SK-N-MC (cell line): Measurements from ENCODE around the gene JUP.

Experiments
- DNase-seq: peaks from one replicate; pipeline ENCODE4 v3.0.0-alpha.2; 2011; ENCODE audit warnings: low read depth, low spot score
- H3K27ac ChIP-seq: fragments of 200-600 bp; sonication (generic); 2 replicates; pipeline ENCODE4 v1.5.1; 2016; ENCODE audit warnings: mixed run types
- H3K36me3 ChIP-seq: fragments of 200-600 bp; sonication (generic); 2 replicates; pipeline ENCODE4 v1.6.1; 2017; ENCODE audit warnings: antibody characterized with exemption, low read length, mixed read lengths; ENCODE audit not compliant: insufficient read depth
- H3K4me3 ChIP-seq: fragments of 200-600 bp; sonication (generic); 2 replicates; pipeline ENCODE4 v1.5.1; 2016
- H3K9ac ChIP-seq: fragments of 200-600 bp; sonication (generic); 2 replicates; pipeline ENCODE4 v1.8.0; 2017; ENCODE audit warnings: mixed run types, mixed read lengths; ENCODE audit not compliant: insufficient read length
- H3K9me3 ChIP-seq: fragments of 200-600 bp; sonication (generic); 2 replicates; pipeline ENCODE4 v1.6.1; 2017; ENCODE audit warnings: low read depth, mild to moderate bottlenecking, antibody characterized with exemption, low read length, moderate library complexity, mixed read lengths
- EZH2 ChIP-seq: fragments of 200-600 bp; sonication (generic); IDR thresholded peaks from one replicate; pipeline ENCODE4 v1.6.1; 2017; ENCODE audit warnings: antibody characterized with exemption
- FOXP2 ChIP-seq: optimal IDR thresholded peaks from 2 replicates; pipeline ENCODE3; 2011; ENCODE audit warnings: mild to moderate bottlenecking, moderate library complexity; ENCODE audit not compliant: insufficient read depth; ENCODE audit errors: extremely low read length, control extremely low read depth
- POLR2AphosphoS5 ChIP-seq: IDR thresholded peaks from 2 replicates; pipeline ENCODE4 v1.6.1; 2012; ENCODE audit warnings: mild to moderate bottlenecking, low read depth, low read length, borderline replicate concordance

Gene JUP

GRCh38 chr17:41800601-41801373 lies 14.3 kb upstream of the JUP start:
- TF ChIP-seq POLR2AphosphoS5 (no peak), EZH2 (no peak), FOXP2 (no peak)
- Histone ChIP-seq H3K9me3 (no peaks in the 10 kb centered on the region), H3K9ac (no peak overlapping the region), H3K4me3 (no peak overlapping the region), H3K36me3 (no peaks in the 10 kb centered on the region), H3K27ac (no peak overlapping the region)
- no peak for DNase-seq

GRCh38 chr17:41799366-41799765 lies 12.9 kb upstream of the JUP start:
- Histone ChIP-seq H3K27ac (no peak overlapping the region), H3K9me3 (no peaks in the 10 kb centered on the region), H3K9ac (no peak overlapping the region), H3K4me3 (no peak overlapping the region), H3K36me3 (no peaks in the 10 kb centered on the region)
- TF ChIP-seq EZH2 (no peak), POLR2AphosphoS5 (no peak), FOXP2 (no peak)
- no peak for DNase-seq

GRCh38 chr17:41797377-41797776 lies 10.9 kb upstream of the JUP start:
- H3K4me3 ChIP-seq: no peak overlapping the region
- H3K9me3 ChIP-seq: no peaks in the 10 kb centered on the region
- TF ChIP-seq FOXP2 (no peak), EZH2 (no peak), POLR2AphosphoS5 (no peak)
- no peak overlapping the region for H3K27ac ChIP-seq
- no peak for DNase-seq
- H3K36me3 ChIP-seq: no peaks in the 10 kb centered on the region
- H3K9ac ChIP-seq: no peak overlapping the region

- H3K27ac ChIP-seq: no peak overlapping the region; the same call in 1 of the 2 replicates
- DNase-seq: no peak
- H3K4me3 ChIP-seq: no peak overlapping the region
- no peaks in the 10 kb centered on the region for H3K36me3 ChIP-seq
- TF ChIP-seq EZH2 (no peak), POLR2AphosphoS5 (no peak), FOXP2 (no peak)
- H3K9me3 ChIP-seq: no peaks in the 10 kb centered on the region
- H3K9ac ChIP-seq: no peak overlapping the region
Observed at GRCh38 chr17:41796121-41796895, 9.8 kb upstream of the JUP start.

- H3K27ac ChIP-seq: no peak overlapping the region
- H3K4me3 ChIP-seq: no peak overlapping the region
Observed at GRCh38 chr17:41794540-41794975, 8.0 kb upstream of the JUP start.

GRCh38 chr17:41793784-41794539 lies 7.5 kb upstream of the JUP start:
- H3K27ac ChIP-seq: no peak overlapping the region
- H3K4me3 ChIP-seq: no peak overlapping the region
- no peak overlapping the region for H3K9ac ChIP-seq
- no peaks in the 10 kb centered on the region for H3K9me3 ChIP-seq
- no peaks in the 10 kb centered on the region for H3K36me3 ChIP-seq
- TF ChIP-seq POLR2AphosphoS5 (no peak), EZH2 (no peak), FOXP2 (no peak)
- no peak for DNase-seq

More at GRCh38 chr17:41794540-41794975, 8.0 kb upstream of the JUP start:
- TF ChIP-seq EZH2 (no peak), FOXP2 (no peak), POLR2AphosphoS5 (no peak)
- H3K9ac ChIP-seq: no peak overlapping the region
- DNase-seq: no peak
- H3K9me3 ChIP-seq: no peaks in the 10 kb centered on the region
- H3K36me3 ChIP-seq: no peaks in the 10 kb centered on the region

GRCh38 chr17:41792845-41793783 lies 6.6 kb upstream of the JUP start:
- no peak for TF ChIP-seq EZH2
- no peak for TF ChIP-seq POLR2AphosphoS5
- no peak for TF ChIP-seq FOXP2
- DNase-seq: no peak
- Histone ChIP-seq H3K4me3 (no peak overlapping the region), H3K9ac (no peak overlapping the region), H3K27ac (no peak overlapping the region), H3K9me3 (no peaks in the 10 kb centered on the region), H3K36me3 (no peaks in the 10 kb centered on the region)

GRCh38 chr17:41787021-41787418 lies 509 bp upstream of the JUP start:
- TF ChIP-seq POLR2AphosphoS5 (no peak), FOXP2 (no peak), EZH2 (no peak)
- H3K4me3 ChIP-seq: no peak overlapping the region
- DNase-seq: no peak
- H3K9me3 ChIP-seq: no peaks in the 10 kb centered on the region
- no peak overlapping the region for H3K27ac ChIP-seq
- H3K36me3 ChIP-seq: no peaks in the 10 kb centered on the region
- H3K9ac ChIP-seq: no peak overlapping the region
